ENCODE results near the gene RAB30.

- TF ChIP-seq, protein P1, sequence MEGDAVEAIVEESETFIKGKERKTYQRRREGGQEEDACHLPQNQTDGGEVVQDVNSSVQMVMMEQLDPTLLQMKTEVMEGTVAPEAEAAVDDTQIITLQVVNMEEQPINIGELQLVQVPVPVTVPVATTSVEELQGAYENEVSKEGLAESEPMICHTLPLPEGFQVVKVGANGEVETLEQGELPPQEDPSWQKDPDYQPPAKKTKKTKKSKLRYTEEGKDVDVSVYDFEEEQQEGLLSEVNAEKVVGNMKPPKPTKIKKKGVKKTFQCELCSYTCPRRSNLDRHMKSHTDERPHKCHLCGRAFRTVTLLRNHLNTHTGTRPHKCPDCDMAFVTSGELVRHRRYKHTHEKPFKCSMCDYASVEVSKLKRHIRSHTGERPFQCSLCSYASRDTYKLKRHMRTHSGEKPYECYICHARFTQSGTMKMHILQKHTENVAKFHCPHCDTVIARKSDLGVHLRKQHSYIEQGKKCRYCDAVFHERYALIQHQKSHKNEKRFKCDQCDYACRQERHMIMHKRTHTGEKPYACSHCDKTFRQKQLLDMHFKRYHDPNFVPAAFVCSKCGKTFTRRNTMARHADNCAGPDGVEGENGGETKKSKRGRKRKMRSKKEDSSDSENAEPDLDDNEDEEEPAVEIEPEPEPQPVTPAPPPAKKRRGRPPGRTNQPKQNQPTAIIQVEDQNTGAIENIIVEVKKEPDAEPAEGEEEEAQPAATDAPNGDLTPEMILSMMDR (conservative IDR thresholded peaks at IDR 0.05): 0 out of 2 replicates have a peak, but pooled peaks have one; percentile 3
- TF ChIP-seq ZFX (IDR thresholded peaks at IDR 0.05): no peak
These were observed 17.3 kb upstream of the RAB30 start for GRCh38 chr11:83088965-83089364.

All from C4-2B (cell line).